H1 (cell line): ENCODE data around the gene HACE1.

Source experiments
- BCL11A ChIP-seq, 2 experiments: IDR thresholded peaks; one replicate each; pipeline ENCODE4 v1.6.1; 2011; ENCODE audit warnings: low read depth in 2 of 2, low read length in 2 of 2, mild to moderate bottlenecking in 2 of 2
- BRCA1 ChIP-seq: IDR thresholded peaks from 2 replicates; pipeline ENCODE4 v1.6.1; 2012; ENCODE audit warnings: low read depth, low read length, improper control_type of control experiment
- CTCF ChIP-seq, 3 experiments: IDR thresholded peaks; 1 replicate in 2 of 3; 2 replicates in 1 of 3; pipeline versions ENCODE4 v1.5.1 to v1.6.1; 2011; ENCODE audit warnings: low read length in 3 of 3, mild to moderate bottlenecking in 3 of 3, inconsistent platforms in 2 of 3, low read depth in 1 of 3, moderate library complexity in 1 of 3; ENCODE audit not compliant: insufficient read depth in 1 of 3; ENCODE audit errors: control extremely low read depth in 1 of 3
- EP300 ChIP-seq, 2 experiments: IDR thresholded peaks; 1 replicate in 1 of 2; 2 replicates in 1 of 2; pipeline ENCODE4 v1.6.1; 2011 to 2012; ENCODE audit warnings: low read depth in 2 of 2, low read length in 2 of 2, mild to moderate bottlenecking in 2 of 2, borderline replicate concordance in 1 of 2, inconsistent platforms in 1 of 2, moderate library complexity in 1 of 2
- MAX ChIP-seq: IDR thresholded peaks from 2 replicates; pipeline ENCODE4 v1.6.1; 2012; ENCODE audit warnings: inconsistent platforms
- POLR2A ChIP-seq, 2 experiments: IDR thresholded peaks; 1 replicate in 1 of 2; 2 replicates in 1 of 2; pipeline ENCODE4 v1.6.1; 2011; ENCODE audit warnings: low read depth in 2 of 2, low read length in 2 of 2, mild to moderate bottlenecking in 2 of 2; ENCODE audit errors: control extremely low read depth in 1 of 2
- POLR2AphosphoS5 ChIP-seq: IDR thresholded peaks from 2 replicates; pipeline ENCODE4 v1.6.1; 2011; ENCODE audit warnings: low read depth, low read length
- RAD21 ChIP-seq, 2 experiments: IDR thresholded peaks in 1 of 2; conservative IDR thresholded peaks in 1 of 2; 2 replicates each; pipeline ENCODE4 v1.6.1; 2011; ENCODE audit warnings: low read depth in 2 of 2, low read length in 2 of 2, improper control_type of control experiment in 1 of 2, inconsistent platforms in 1 of 2, mild to moderate bottlenecking in 1 of 2, moderate library complexity in 1 of 2
- RXRA ChIP-seq: IDR thresholded peaks from 2 replicates; pipeline ENCODE4 v1.6.1; 2011; ENCODE audit warnings: low read depth, mild to moderate bottlenecking, low read length, moderate library complexity; ENCODE audit not compliant: insufficient read depth
- SP4 ChIP-seq: IDR thresholded peaks from 2 replicates; pipeline ENCODE4 v1.6.1; 2012; ENCODE audit warnings: low read length, inconsistent platforms
- SRF ChIP-seq: IDR thresholded peaks from 2 replicates; pipeline ENCODE4 v1.6.1; 2011; ENCODE audit warnings: mild to moderate bottlenecking, low read depth, low read length, moderate library complexity
- SUZ12 ChIP-seq: fragments of 200-600 bp; sonication (generic); IDR thresholded peaks from 2 replicates; pipeline ENCODE4 v1.6.1; 2012; ENCODE audit warnings: mild to moderate bottlenecking, inconsistent platforms, low read length, moderate library complexity, mixed read lengths

- TF ChIP-seq CTCF (IDR thresholded peaks at IDR 0.05; ENCODE audit: control extremely low read depth in 1 of 3, insufficient read depth in 1 of 3, low read depth in 1 of 3, low read length in 3 of 3) (no peak), BCL11A (IDR thresholded peaks at IDR 0.05; ENCODE audit: low read depth in 2 of 2, low read length in 2 of 2) (no peak), SRF (no peak), POLR2A (IDR thresholded peaks at IDR 0.05; ENCODE audit: control extremely low read depth in 1 of 2, low read depth in 2 of 2, low read length in 2 of 2) (no peak), SUZ12 (no peak), SP4 (no peak), RXRA (no peak), EP300 (IDR thresholded peaks at IDR 0.05; ENCODE audit: borderline replicate concordance in 1 of 2, low read depth in 2 of 2, low read length in 2 of 2) (no peak), RAD21 (IDR thresholded peaks at IDR 0.05 in 1 of 2, conservative IDR thresholded peaks at IDR 0.05 in 1 of 2; ENCODE audit: low read depth in 2 of 2, low read length in 2 of 2) (no peak), BRCA1 (no peak), POLR2AphosphoS5 (no peak), MAX (no peak)
These were observed 149.0 kb downstream of the HACE1 start for GRCh38 chr6:104710543-104711335.
